B cell (primary cell): Measurements from ENCODE around the gene TNIK. TPM values are rescaled to one million over a fixed set of nuclear protein-coding genes. Genes with fewer than 3 reads are reported as not detected.

Experiments
- ATAC-seq: fragments of 200-7000 bp; cut with Tn5 transposase; one replicate; pipeline ENCODE4 v1.10.0; 2021; ENCODE audit warnings: low read depth, mild to moderate bottlenecking, moderate number of reproducible peaks, moderate library complexity
- CTCF ChIA-PET: fragments of 350-600 bp; sonication (Branson Sonifier 250); formaldehyde crosslinking; loops from one replicate; lab custom pipeline; 2021; ENCODE audit warnings: antibody characterized with exemption, inconsistent platforms; lab: Charles Lee
- POLR2A ChIA-PET: fragments of 350-600 bp; sonication (Branson Sonifier 250); formaldehyde crosslinking; loops from one replicate; lab custom pipeline; 2021; ENCODE audit warnings: antibody characterized with exemption; lab: Charles Lee
- DNase-seq: peaks from one replicate; pipeline ENCODE4 v3.0.0; 2013
- H2AFZ ChIP-seq: 2 replicates; pipeline ENCODE4 v1.6.1; 2012; ENCODE audit warnings: mild to moderate bottlenecking, low read depth, low read length; ENCODE audit not compliant: insufficient read depth, poor library complexity, severe bottlenecking
- H3K27ac ChIP-seq, 2 donors: 1 replicate in 1 of 2; 2 replicates in 1 of 2; pipeline ENCODE4 v1.5.1; 2012 to 2013; ENCODE audit warnings: low read length in 2 of 2, mild to moderate bottlenecking in 2 of 2, moderate library complexity in 1 of 2
- H3K27me3 ChIP-seq, 4 experiments: fragments of 200-600 bp in 1 of 4; sonication (generic) in 1 of 4; replicated peaks in 1 of 4; 1 replicate in 2 of 4; 2 replicates in 2 of 4; pipeline versions ENCODE4 v1.6.1 to v1.7.0; 2013 to 2016; ENCODE audit warnings: low read length in 3 of 4, mild to moderate bottlenecking in 2 of 4, mixed read lengths in 1 of 4, moderate library complexity in 1 of 4; ENCODE audit not compliant: insufficient read depth in 4 of 4, control insufficient read depth in 3 of 4; ENCODE audit errors: control extremely low read depth in 1 of 4
- H3K36me3 ChIP-seq, 2 experiments: replicated peaks in 1 of 2; 1 replicate in 1 of 2; 2 replicates in 1 of 2; pipeline versions ENCODE4 v1.6.1 to v1.7.1; 2013; ENCODE audit warnings: low read length in 1 of 2; ENCODE audit not compliant: insufficient read depth in 2 of 2, control insufficient read depth in 1 of 2; ENCODE audit errors: control extremely low read depth in 1 of 2, extremely low read depth in 1 of 2
- H3K4me1 ChIP-seq, 2 donors: fragments of 200-600 bp in 1 of 2; sonication (generic) in 1 of 2; 1 replicate in 1 of 2; 2 replicates in 1 of 2; pipeline versions ENCODE4 v1.5.1 to v1.6.1; 2013 to 2017; ENCODE audit warnings: low read length in 2 of 2; ENCODE audit not compliant: control insufficient read depth in 2 of 2, insufficient read depth in 2 of 2
- H3K4me2 ChIP-seq: replicated peaks from 2 replicates; pipeline ENCODE3; 2012; ENCODE audit warnings: mild to moderate bottlenecking, low read depth, low read length; ENCODE audit not compliant: poor library complexity, severe bottlenecking
- H3K4me3 ChIP-seq, 5 experiments: fragments of 200-600 bp in 1 of 5; sonication (generic) in 1 of 5; 1 replicate in 3 of 5; 2 replicates in 2 of 5; pipeline versions ENCODE4 v1.5.1 to v1.7.0; 2011 to 2016; ENCODE audit warnings: low read length in 4 of 5, mild to moderate bottlenecking in 4 of 5, low read depth in 2 of 5, control low read depth in 1 of 5, moderate library complexity in 1 of 5; ENCODE audit not compliant: insufficient read depth in 1 of 5; ENCODE audit errors: control extremely low read depth in 1 of 5, extremely low read depth in 1 of 5
- H3K79me2 ChIP-seq: fragments of 200-600 bp; sonication (generic); one replicate; pipeline ENCODE4 v1.6.0; 2016; ENCODE audit warnings: low read length; ENCODE audit not compliant: control insufficient read depth, insufficient read depth
- H3K9ac ChIP-seq: fragments of 200-600 bp; sonication (generic); 2 replicates; pipeline ENCODE4 v1.6.1; 2017; ENCODE audit warnings: mild to moderate bottlenecking, low read length, moderate library complexity
- H3K9me3 ChIP-seq, 3 donors: one replicate each; pipeline versions ENCODE4 v1.6.1 to v1.7.1; 2013; ENCODE audit warnings: low read length in 2 of 3; ENCODE audit not compliant: control insufficient read depth in 2 of 3, insufficient read depth in 1 of 3; ENCODE audit errors: control extremely low read depth in 1 of 3
- H4K20me1 ChIP-seq: 2 replicates; pipeline ENCODE4 v1.6.0; 2012; ENCODE audit warnings: mild to moderate bottlenecking, low read length; ENCODE audit not compliant: insufficient read depth, control insufficient read depth, poor library complexity, severe bottlenecking
- H3K27ac Mint-ChIP-seq: one replicate; pipeline ENCODE4 v1.8.0; 2021; ENCODE audit warnings: mixed read lengths
- H3K27me3 Mint-ChIP-seq: one replicate; pipeline ENCODE4 v1.8.0; 2021; ENCODE audit warnings: mixed read lengths
- H3K4me1 Mint-ChIP-seq: one replicate; pipeline ENCODE4 v1.8.0; 2021; ENCODE audit warnings: mixed read lengths
- H3K4me3 Mint-ChIP-seq: one replicate; pipeline ENCODE4 v1.8.0; 2021; ENCODE audit warnings: mixed read lengths
- H3K9me3 Mint-ChIP-seq: one replicate; pipeline ENCODE4 v1.8.0; 2022; ENCODE audit warnings: mixed read lengths; ENCODE audit not compliant: insufficient read depth
- CTCF ChIP-seq: fragments of 200-600 bp; IDR thresholded peaks from one replicate; pipeline ENCODE4 v1.8.0; 2022; ENCODE audit warnings: antibody characterized with exemption, mild to moderate bottlenecking
- EZH2 ChIP-seq: IDR thresholded peaks from 2 replicates; pipeline ENCODE4 v1.6.1; 2012; ENCODE audit warnings: borderline replicate concordance, low read depth, mild to moderate bottlenecking, moderate library complexity, low read length; ENCODE audit not compliant: insufficient read depth, poor library complexity, severe bottlenecking
- WGBS: methylation state at CpG from one replicate; pipeline ENCODE4 v1.1.5; 2013; ENCODE audit warnings: missing lambda C conversion rate; ENCODE audit not compliant: insufficient coverage; 5-methylcytosine and 5-hydroxymethylcytosine counted together
- intact Hi-C: fragments of 100-400 bp; cut with micrococcal nuclease; formaldehyde crosslinking; loops from one replicate; pipeline ENCODE4 v1.10.0; 2022
- polyA plus RNA-seq: library from polyadenylated mRNA; depleted of rRNA; stranded (reverse); fragments of >200 nt; gene quantifications from 2 replicates; pipeline ENCODE4 v1.2.3, GENCODE V29; 2012
- total RNA-seq, 2 donors: library from RNA; stranded (reverse); fragments of 120-200 nt in 1 of 2; gene quantifications; 1 replicate in 1 of 2; 2 replicates in 1 of 2; pipeline versions ENCODE4 v1.2.3 to v1.2.4, GENCODE V29; 2013 to 2022

The TNIK gene
- total and polyA plus RNA-seq, 2 donors (not counting 1 experiment from before 2014, with no cell fraction given): 0.66 to 7.7 TPM

- no peak overlapping the region for H3K4me3 ChIP-seq
- no peaks in the 10 kb centered on the region for H3K9me3 ChIP-seq
- TF ChIP-seq EZH2 (no peak), CTCF (no peak)
- H3K9ac ChIP-seq: no peak overlapping the region
- H3K27ac ChIP-seq: no peak overlapping the region
- ChIA-PET CTCF (no interaction called here), POLR2A (no interaction called here)
- no CpG with 5 or more reads among the region's 2 CpGs for WGBS
- H3K27me3 ChIP-seq: no peaks in the 10 kb centered on the region
- no peak overlapping the region for H3K4me3 Mint-ChIP-seq
- no peaks in the 10 kb centered on the region for H3K4me1 Mint-ChIP-seq
- DNase-seq (no peak), ATAC-seq (no peak)
- H3K79me2 ChIP-seq: no peaks in the 10 kb centered on the region
- H3K27me3 Mint-ChIP-seq: no peaks in the 10 kb centered on the region
- no peak overlapping the region for H3K27ac Mint-ChIP-seq
- intact Hi-C loops: no loop called here
- no peaks in the 10 kb centered on the region for H4K20me1 ChIP-seq
- no peaks in the 10 kb centered on the region for H3K36me3 ChIP-seq
- H3K4me1 ChIP-seq: no peaks in the 10 kb centered on the region
- H2AFZ ChIP-seq: no peak overlapping the region
- peaks cover 2% of the 10 kb centered on the region for H3K9me3 Mint-ChIP-seq
- H3K4me2 ChIP-seq: no peak overlapping the region
Measured at GRCh38 chr3:171213907-171214306, 246.3 kb downstream of the TNIK start.

DNA sequence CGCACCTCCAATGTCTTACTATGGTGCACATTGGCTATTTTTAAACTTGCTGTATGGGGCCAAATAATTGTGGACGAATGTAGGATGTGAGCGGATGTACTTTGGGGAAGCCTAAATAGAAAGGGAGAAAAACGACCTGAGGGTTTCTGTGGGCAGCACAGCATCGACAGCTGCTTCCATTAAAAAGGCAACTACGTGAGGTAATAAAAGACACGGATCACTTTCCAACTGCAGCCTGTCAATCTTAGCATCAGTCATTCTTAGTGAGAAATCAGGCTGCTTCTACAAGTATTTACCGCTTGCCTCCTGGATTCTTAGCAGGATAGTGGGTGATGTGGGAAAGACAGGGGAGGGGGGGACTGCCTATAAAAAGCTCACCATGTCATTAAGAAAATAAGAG lies 247.0 kb downstream of the TNIK start:
- intact Hi-C loops: no loop called here
- H3K27ac Mint-ChIP-seq: no peak overlapping the region
- DNase-seq (no peak), ATAC-seq (no peak)
- no peaks in the 10 kb centered on the region for H3K27me3 ChIP-seq
- no peak for TF ChIP-seq EZH2
- TF ChIP-seq CTCF: no peak
- H3K27ac ChIP-seq: no peak overlapping the region
- ChIA-PET POLR2A (no interaction called here), CTCF (no interaction called here)
- H3K9me3 ChIP-seq: no peaks in the 10 kb centered on the region
- H3K9ac ChIP-seq: no peak overlapping the region
- 86% methylated on average over 5 of the region's 8 CpGs for WGBS
- H3K27me3 Mint-ChIP-seq: no peaks in the 10 kb centered on the region
- no peaks in the 10 kb centered on the region for H4K20me1 ChIP-seq
- H3K4me1 ChIP-seq: no peaks in the 10 kb centered on the region
- H3K9me3 Mint-ChIP-seq: peaks cover 1% of the 10 kb centered on the region
- H3K4me3 ChIP-seq: no peak overlapping the region
- no peak overlapping the region for H2AFZ ChIP-seq
- H3K79me2 ChIP-seq: no peaks in the 10 kb centered on the region
- H3K4me1 Mint-ChIP-seq: no peaks in the 10 kb centered on the region
- no peak overlapping the region for H3K4me3 Mint-ChIP-seq
- H3K36me3 ChIP-seq: no peaks in the 10 kb centered on the region
- H3K4me2 ChIP-seq: no peak overlapping the region
